ENCODE results near the gene BBC3.

Gene BBC3

GRCh38 chr19:47188507-47189033, 42.4 kb downstream of the BBC3 start:
- TF ChIP-seq EZH2phosphoT487 (conservative IDR thresholded peaks at IDR 0.05; ENCODE audit: low read length) (no peak), CTCF (IDR thresholded peaks at IDR 0.05; ENCODE audit: insufficient read depth, low read length, poor library complexity, severe bottlenecking) (no peak)
- Histone ChIP-seq H2AFZ (ENCODE audit: low read depth, low read length, severe bottlenecking) (no peak overlapping the region), H3K27me3 (ENCODE audit: low read length) (no peaks in the 10 kb centered on the region), H3K9ac (ENCODE audit: low read length) (no peak overlapping the region), H3K79me2 (ENCODE audit: insufficient read depth, low read length) (peaks cover 10% of the 10 kb centered on the region; the same call in 1 of the 2 replicates), H3F3A (ENCODE audit: insufficient read depth) (no peaks in the 10 kb centered on the region; the same call in 1 of the 2 replicates), H3K36me3 (ENCODE audit: low read length) (peaks cover 8% of the 10 kb centered on the region; the same call in 1 of the 2 replicates), H3K9me3 (ENCODE audit: insufficient read depth, low read length) (no peaks in the 10 kb centered on the region), H3K4me2 (ENCODE audit: low read depth, low read length, poor library complexity, severe bottlenecking) (no peak overlapping the region), H3K4me3 (ENCODE audit: insufficient read depth, low read length, poor library complexity, severe bottlenecking) (no peak overlapping the region), H4K20me1 (ENCODE audit: low read depth, low read length) (no peaks in the 10 kb centered on the region), H3K9me2 (replicated peaks; ENCODE audit: insufficient read depth, low read length) (no peaks in the 10 kb centered on the region), H3K27ac (ENCODE audit: low read depth, low read length) (no peak overlapping the region)

GRCh38 chr19:47187797-47188196, 43.2 kb downstream of the BBC3 start:
- no peak overlapping the region for H3K4me3 ChIP-seq (ENCODE audit: insufficient read depth, low read length, poor library complexity, severe bottlenecking)
- H4K20me1 ChIP-seq (ENCODE audit: low read depth, low read length) = no peaks in the 10 kb centered on the region
- no peaks in the 10 kb centered on the region for H3K9me3 ChIP-seq (ENCODE audit: insufficient read depth, low read length)
- no peaks in the 10 kb centered on the region for H3K9me2 ChIP-seq (replicated peaks; ENCODE audit: insufficient read depth, low read length)
- H3F3A ChIP-seq (ENCODE audit: insufficient read depth) = no peaks in the 10 kb centered on the region; the same call in 1 of the 2 replicates
- H3K9ac ChIP-seq (ENCODE audit: low read length) = no peak overlapping the region
- H3K79me2 ChIP-seq (ENCODE audit: insufficient read depth, low read length) = peaks cover 8% of the 10 kb centered on the region; the same call in 1 of the 2 replicates
- H3K4me2 ChIP-seq (ENCODE audit: low read depth, low read length, poor library complexity, severe bottlenecking) = no peak overlapping the region
- no peaks in the 10 kb centered on the region for H3K27me3 ChIP-seq (ENCODE audit: low read length)
- H2AFZ ChIP-seq (ENCODE audit: low read depth, low read length, severe bottlenecking) = no peak overlapping the region
- H3K27ac ChIP-seq (ENCODE audit: low read depth, low read length) = no peak overlapping the region
- TF ChIP-seq EZH2phosphoT487 (conservative IDR thresholded peaks at IDR 0.05; ENCODE audit: low read length) (no peak), CTCF (IDR thresholded peaks at IDR 0.05; ENCODE audit: insufficient read depth, low read length, poor library complexity, severe bottlenecking) (no peak)
- H3K36me3 ChIP-seq (ENCODE audit: low read length) = peaks cover 14% of the 10 kb centered on the region; the same call in 1 of the 2 replicates

GRCh38 chr19:47187335-47187655, 43.7 kb downstream of the BBC3 start:
- TF ChIP-seq CTCF (IDR thresholded peaks at IDR 0.05; ENCODE audit: insufficient read depth, low read length, poor library complexity, severe bottlenecking) = no peak
- no peak for TF ChIP-seq EZH2phosphoT487 (conservative IDR thresholded peaks at IDR 0.05; ENCODE audit: low read length)
- Histone ChIP-seq H3K9me3 (ENCODE audit: insufficient read depth, low read length) (no peaks in the 10 kb centered on the region), H3K27me3 (ENCODE audit: low read length) (no peaks in the 10 kb centered on the region), H4K20me1 (ENCODE audit: low read depth, low read length) (no peaks in the 10 kb centered on the region), H3K9ac (ENCODE audit: low read length) (no peak overlapping the region), H3K36me3 (ENCODE audit: low read length) (peaks cover 14% of the 10 kb centered on the region; the same call in 1 of the 2 replicates), H3K79me2 (ENCODE audit: insufficient read depth, low read length) (peaks cover 8% of the 10 kb centered on the region; the same call in 1 of the 2 replicates), H2AFZ (ENCODE audit: low read depth, low read length, severe bottlenecking) (no peak overlapping the region), H3K4me2 (ENCODE audit: low read depth, low read length, poor library complexity, severe bottlenecking) (no peak overlapping the region), H3K4me3 (ENCODE audit: insufficient read depth, low read length, poor library complexity, severe bottlenecking) (no peak overlapping the region), H3K9me2 (replicated peaks; ENCODE audit: insufficient read depth, low read length) (no peaks in the 10 kb centered on the region), H3F3A (ENCODE audit: insufficient read depth) (no peaks in the 10 kb centered on the region; the same call in 1 of the 2 replicates), H3K27ac (ENCODE audit: low read depth, low read length) (no peak overlapping the region)

Measured in SU-DHL-6 (cell line).